ENCODE data around the gene MIP.

DNA sequence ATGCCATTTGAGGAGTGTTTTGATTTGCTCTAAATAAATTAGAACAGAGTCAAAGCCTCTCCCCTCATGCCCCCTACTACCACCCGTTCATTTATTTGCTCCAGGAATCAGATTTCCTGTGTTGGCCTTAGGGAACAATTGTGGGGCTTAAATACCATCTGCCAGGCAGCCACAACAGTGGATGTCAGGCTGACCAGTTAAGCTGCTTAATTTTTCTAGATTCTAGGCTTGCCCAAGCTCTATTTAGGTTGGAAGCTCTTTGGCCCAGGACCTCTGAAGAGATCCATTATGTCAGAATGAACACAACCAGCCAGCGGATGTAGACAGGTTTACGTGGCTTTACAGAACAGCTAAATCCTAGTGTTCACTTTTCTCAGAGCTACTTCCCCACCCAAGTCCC lies 4.2 kb downstream of the MIP start:
- no peak for TF ChIP-seq POLR2A (IDR thresholded peaks at IDR 0.05)
- TF ChIP-seq, protein P1, sequence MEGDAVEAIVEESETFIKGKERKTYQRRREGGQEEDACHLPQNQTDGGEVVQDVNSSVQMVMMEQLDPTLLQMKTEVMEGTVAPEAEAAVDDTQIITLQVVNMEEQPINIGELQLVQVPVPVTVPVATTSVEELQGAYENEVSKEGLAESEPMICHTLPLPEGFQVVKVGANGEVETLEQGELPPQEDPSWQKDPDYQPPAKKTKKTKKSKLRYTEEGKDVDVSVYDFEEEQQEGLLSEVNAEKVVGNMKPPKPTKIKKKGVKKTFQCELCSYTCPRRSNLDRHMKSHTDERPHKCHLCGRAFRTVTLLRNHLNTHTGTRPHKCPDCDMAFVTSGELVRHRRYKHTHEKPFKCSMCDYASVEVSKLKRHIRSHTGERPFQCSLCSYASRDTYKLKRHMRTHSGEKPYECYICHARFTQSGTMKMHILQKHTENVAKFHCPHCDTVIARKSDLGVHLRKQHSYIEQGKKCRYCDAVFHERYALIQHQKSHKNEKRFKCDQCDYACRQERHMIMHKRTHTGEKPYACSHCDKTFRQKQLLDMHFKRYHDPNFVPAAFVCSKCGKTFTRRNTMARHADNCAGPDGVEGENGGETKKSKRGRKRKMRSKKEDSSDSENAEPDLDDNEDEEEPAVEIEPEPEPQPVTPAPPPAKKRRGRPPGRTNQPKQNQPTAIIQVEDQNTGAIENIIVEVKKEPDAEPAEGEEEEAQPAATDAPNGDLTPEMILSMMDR (IDR thresholded peaks at IDR 0.05), result no peak
- no peak for TF ChIP-seq EP300 (IDR thresholded peaks at IDR 0.05)

All from gastroesophageal sphincter (tissue), 3 donors.